H9 (cell line): Measurements from ENCODE around the gene FALEC. TPM values are rescaled to one million over a fixed set of nuclear protein-coding genes. Genes with fewer than 3 reads are reported as not detected.

Source experiments
- DNase-seq: peaks from one replicate; pipeline ENCODE4 v3.0.0-alpha.2; 2017
- H2AFZ ChIP-seq: one replicate; pipeline ENCODE4 v1.6.1; 2013; ENCODE audit warnings: mild to moderate bottlenecking, low read length, control low read depth, moderate library complexity
- H2AK5ac ChIP-seq: 2 replicates; pipeline ENCODE4 v1.6.1; 2013; ENCODE audit warnings: low read length, control low read depth, mixed read lengths; ENCODE audit not compliant: insufficient read length
- H2BK120ac ChIP-seq: one replicate; pipeline ENCODE4 v1.6.1; 2013; ENCODE audit warnings: low read depth, mild to moderate bottlenecking, low read length, control low read depth, inconsistent platforms; ENCODE audit not compliant: poor library complexity, severe bottlenecking
- H2BK12ac ChIP-seq: 2 replicates; pipeline ENCODE4 v1.6.1; 2013; ENCODE audit warnings: low read length, control low read depth, mixed read lengths, low read depth; ENCODE audit not compliant: insufficient read length
- H2BK15ac ChIP-seq: 2 replicates; pipeline ENCODE4 v1.6.1; 2013; ENCODE audit warnings: low read depth, low read length, control low read depth
- H2BK20ac ChIP-seq: one replicate; pipeline ENCODE4 v1.6.1; 2013; ENCODE audit warnings: low read depth, mild to moderate bottlenecking, low read length, control low read depth, inconsistent platforms; ENCODE audit not compliant: poor library complexity, severe bottlenecking
- H2BK5ac ChIP-seq: 2 replicates; pipeline ENCODE4 v1.6.1; 2013; ENCODE audit warnings: low read length, control low read depth, mixed read lengths; ENCODE audit not compliant: insufficient read length
- H3K14ac ChIP-seq: 2 replicates; pipeline ENCODE4 v1.6.1; 2013; ENCODE audit warnings: low read length, control low read depth; ENCODE audit not compliant: insufficient read depth
- H3K18ac ChIP-seq: 2 replicates; pipeline ENCODE4 v1.6.1; 2013; ENCODE audit warnings: low read depth, mild to moderate bottlenecking, mixed read lengths, low read length, control low read depth; ENCODE audit not compliant: insufficient read length
- H3K23ac ChIP-seq: 2 replicates; pipeline ENCODE4 v1.6.1; 2013; ENCODE audit warnings: low read length, control low read depth, mixed read lengths, low read depth; ENCODE audit not compliant: insufficient read length
- H3K23me2 ChIP-seq: 2 replicates; pipeline ENCODE4 v1.6.1; 2013; ENCODE audit warnings: low read depth, mild to moderate bottlenecking, mixed read lengths, low read length, control low read depth; ENCODE audit not compliant: insufficient read length, poor library complexity, severe bottlenecking
- H3K27ac ChIP-seq: 2 replicates; pipeline ENCODE4 v1.5.1; 2013; ENCODE audit warnings: low read length, control low read depth, mixed read lengths, low read depth; ENCODE audit not compliant: insufficient read length
- H3K27me3 ChIP-seq: 2 replicates; pipeline ENCODE4 v1.6.1; 2013; ENCODE audit warnings: low read length, control low read depth, inconsistent platforms; ENCODE audit not compliant: insufficient read depth
- H3K4ac ChIP-seq: 2 replicates; pipeline ENCODE4 v1.6.1; 2013; ENCODE audit warnings: low read depth, mild to moderate bottlenecking, control low read depth, inconsistent platforms, low read length, moderate library complexity
- H3K4me1 ChIP-seq: 2 replicates; pipeline ENCODE4 v1.6.1; 2013; ENCODE audit warnings: low read length, control low read depth, inconsistent platforms; ENCODE audit not compliant: insufficient read depth
- H3K4me2 ChIP-seq: 2 replicates; pipeline ENCODE4 v1.6.1; 2013; ENCODE audit warnings: low read length, control low read depth, mixed read lengths; ENCODE audit not compliant: insufficient read length, insufficient read depth
- H3K56ac ChIP-seq: 2 replicates; pipeline ENCODE4 v1.6.1; 2013; ENCODE audit warnings: low read depth, mild to moderate bottlenecking, mixed read lengths, low read length, control low read depth; ENCODE audit not compliant: insufficient read length
- H3K79me1 ChIP-seq: 2 replicates; pipeline ENCODE4 v1.6.1; 2013; ENCODE audit warnings: low read depth, mild to moderate bottlenecking, moderate library complexity, low read length, control low read depth, inconsistent platforms; ENCODE audit not compliant: insufficient read depth, poor library complexity, severe bottlenecking
- H3K79me2 ChIP-seq: 2 replicates; pipeline ENCODE4 v1.6.1; 2013; ENCODE audit warnings: low read length, control low read depth, inconsistent platforms; ENCODE audit not compliant: insufficient read depth
- H3K9ac ChIP-seq: 2 replicates; pipeline ENCODE4 v1.6.1; 2013; ENCODE audit warnings: low read length, control low read depth, mixed read lengths; ENCODE audit not compliant: insufficient read length; ENCODE audit errors: extremely low read depth
- H3K9me3 ChIP-seq: one replicate; pipeline ENCODE4 v1.6.1; 2013; ENCODE audit warnings: low read depth, low read length, inconsistent platforms; ENCODE audit not compliant: control insufficient read depth
- H3T11ph ChIP-seq: one replicate; pipeline ENCODE4 v1.6.1; 2013; ENCODE audit warnings: mild to moderate bottlenecking, low read length, control low read depth, inconsistent platforms
- H4K20me1 ChIP-seq: one replicate; pipeline ENCODE4 v1.6.1; 2013; ENCODE audit not compliant: control insufficient read depth, insufficient read length, insufficient read depth
- H4K5ac ChIP-seq: 2 replicates; pipeline ENCODE4 v1.6.1; 2013; ENCODE audit warnings: low read depth, mild to moderate bottlenecking, mixed read lengths, low read length, control low read depth; ENCODE audit not compliant: insufficient read length
- H4K8ac ChIP-seq: replicated peaks from 2 replicates; pipeline ENCODE4 v1.6.1; 2013; ENCODE audit warnings: low read length, control low read depth, mixed read lengths, low read depth; ENCODE audit not compliant: insufficient read length
- H4K91ac ChIP-seq: 2 replicates; pipeline ENCODE4 v1.6.1; 2013; ENCODE audit warnings: low read depth, mild to moderate bottlenecking, moderate library complexity, mixed read lengths, low read length, control low read depth; ENCODE audit not compliant: insufficient read length
- H3K27ac Mint-ChIP-seq, 3 experiments: 2 replicates in 2 of 3; 3 replicates in 1 of 3; pipeline ENCODE4 v1.8.0; 2020 to 2021; ENCODE audit warnings: mixed read lengths in 3 of 3, mild to moderate bottlenecking in 1 of 3, moderate library complexity in 1 of 3
- H3K27me3 Mint-ChIP-seq: 2 replicates; pipeline ENCODE4 v1.8.0; 2021; ENCODE audit warnings: low read depth, mild to moderate bottlenecking, moderate library complexity, mixed read lengths
- H3K36me3 Mint-ChIP-seq, 3 experiments: 2 replicates in 2 of 3; 3 replicates in 1 of 3; pipeline ENCODE4 v1.8.0; 2020 to 2021; ENCODE audit warnings: low read depth in 3 of 3, mixed read lengths in 3 of 3; ENCODE audit not compliant: insufficient read depth in 1 of 3
- H3K4me1 Mint-ChIP-seq, 2 experiments: 2 replicates each; pipeline ENCODE4 v1.8.0; 2020; ENCODE audit warnings: mixed read lengths in 2 of 2
- H3K4me3 Mint-ChIP-seq, 2 experiments: 2 replicates in 1 of 2; 3 replicates in 1 of 2; pipeline ENCODE4 v1.8.0; 2020 to 2021; ENCODE audit warnings: mild to moderate bottlenecking in 2 of 2, mixed read lengths in 2 of 2, moderate library complexity in 1 of 2
- H3K9me3 Mint-ChIP-seq, 2 experiments: 2 replicates in 1 of 2; 3 replicates in 1 of 2; pipeline ENCODE4 v1.8.0; 2020; ENCODE audit warnings: mild to moderate bottlenecking in 2 of 2, mixed read lengths in 2 of 2, moderate library complexity in 1 of 2
- CTCF ChIP-seq: fragments of 200-600 bp; sonication (generic); conservative IDR thresholded peaks from 3 replicates; pipeline ENCODE4 v1.8.0; 2021; ENCODE audit warnings: antibody characterized with exemption, mild to moderate bottlenecking
- WGBS: extraction: QIAGEN DNeasy Blood & Tissue Kit; methylation state at CpG from one replicate; pipeline ENCODE4 v1.1.7; 2013; ENCODE audit warnings: missing lambda C conversion rate, low lambda C conversion rate, mixed read lengths; ENCODE audit not compliant: insufficient read length; ENCODE audit errors: extremely low coverage; 5-methylcytosine and 5-hydroxymethylcytosine counted together
- total RNA-seq: library from RNA; stranded (reverse); gene quantifications from 2 replicates; pipeline ENCODE4 v1.2.1, GENCODE V29; 2021

The FALEC gene
- total RNA-seq, 1 experiment from 2014 or later = not detected

GRCh38 chr1:150484861-150485260 lies 30.7 kb upstream of the FALEC start:
- no peaks in the 10 kb centered on the region for H3K9me3 ChIP-seq
- H2BK120ac ChIP-seq = no peak overlapping the region
- H3K23me2 ChIP-seq = peaks cover 6% of the 10 kb centered on the region
- H3K56ac ChIP-seq = no peak overlapping the region
- Mint-ChIP-seq H3K4me1 (peaks cover 5 to 10% of the 10 kb centered on the region in 2 experiments), H3K9me3 (no peaks in the 10 kb centered on the region; a peak in 1 of 5 replicates), H3K27ac (no peak overlapping the region), H3K27me3 (peaks cover under 1% of the 10 kb centered on the region; the same call in 1 of the 2 replicates), H3K36me3 (peaks cover 4 to 11% (median 10%) of the 10 kb centered on the region in 3 experiments; a peak in 6 of 7 replicates), H3K4me3 (no peak overlapping the region)
- H3K14ac ChIP-seq = no peak overlapping the region
- H2BK20ac ChIP-seq = no peak overlapping the region
- no peak overlapping the region for H4K5ac ChIP-seq
- H2AFZ ChIP-seq = no peak overlapping the region
- H3K27me3 ChIP-seq = no peaks in the 10 kb centered on the region
- H4K8ac ChIP-seq = no peak overlapping the region
- no peak overlapping the region for H3K23ac ChIP-seq
- no peak overlapping the region for H4K91ac ChIP-seq
- H2AK5ac ChIP-seq = no peak overlapping the region
- no peaks in the 10 kb centered on the region for H3K79me1 ChIP-seq
- H3K4me2 ChIP-seq = no peak overlapping the region
- no peak overlapping the region for H2BK12ac ChIP-seq
- WGBS = no CpG with 5 or more reads among the region's 2 CpGs
- H3K4me1 ChIP-seq = no peaks in the 10 kb centered on the region
- no peak overlapping the region for H3T11ph ChIP-seq
- peak; percentile 29; the same call in 2 of the 3 replicates for TF ChIP-seq CTCF
- H3K18ac ChIP-seq = no peak overlapping the region
- H4K20me1 ChIP-seq = no peaks in the 10 kb centered on the region
- DNase-seq = no peak
- H3K27ac ChIP-seq = no peak overlapping the region
- no peak overlapping the region for H3K9ac ChIP-seq
- no peak overlapping the region for H3K4ac ChIP-seq
- no peaks in the 10 kb centered on the region for H3K79me2 ChIP-seq
- no peak overlapping the region for H2BK15ac ChIP-seq
- H2BK5ac ChIP-seq = no peak overlapping the region
